Activated B cell treated with CpG ODN at 0.5 μM for 24 hours (primary cell): ENCODE data around the gene SP6. TPM values are rescaled to one million over a fixed set of nuclear protein-coding genes. Genes with fewer than 3 reads are reported as not detected.

Source experiments
- ATAC-seq: fragments of 200-7000 bp; cut with Tn5 transposase; one replicate; pipeline ENCODE4 v1.10.0; 2021; ENCODE audit warnings: low read depth, mild to moderate bottlenecking, moderate library complexity
- CTCF ChIA-PET: fragments of 350-600 bp; sonication (Branson Sonifier 250); formaldehyde crosslinking; loops from one replicate; lab custom pipeline; 2021; ENCODE audit warnings: antibody characterized with exemption; lab: Charles Lee
- POLR2A ChIA-PET: fragments of 350-600 bp; sonication (Branson Sonifier 250); formaldehyde crosslinking; loops from one replicate; lab custom pipeline; 2021; ENCODE audit warnings: antibody characterized with exemption; lab: Charles Lee
- DNase-seq: peaks from one replicate; pipeline ENCODE4 v3.0.0; 2022
- H3K27ac Mint-ChIP-seq: one replicate; pipeline ENCODE4 v1.8.0; 2020; ENCODE audit warnings: mixed read lengths
- H3K27me3 Mint-ChIP-seq: one replicate; pipeline ENCODE4 v1.8.0; 2021; ENCODE audit warnings: mixed read lengths
- H3K36me3 Mint-ChIP-seq: one replicate; pipeline ENCODE4 v1.8.0; 2021; ENCODE audit warnings: low read depth, mixed read lengths
- H3K4me1 Mint-ChIP-seq: one replicate; pipeline ENCODE4 v1.8.0; 2021; ENCODE audit warnings: mixed read lengths
- H3K4me3 Mint-ChIP-seq: one replicate; pipeline ENCODE4 v1.8.0; 2020; ENCODE audit warnings: mild to moderate bottlenecking, mixed read lengths
- H3K9me3 Mint-ChIP-seq: one replicate; pipeline ENCODE4 v1.8.0; 2020; ENCODE audit warnings: mixed read lengths
- CTCF ChIP-seq: fragments of 200-600 bp; IDR thresholded peaks from one replicate; pipeline ENCODE4 v1.8.0; 2022; ENCODE audit warnings: antibody characterized with exemption, mild to moderate bottlenecking
- intact Hi-C: fragments of 100-400 bp; cut with micrococcal nuclease; formaldehyde crosslinking; loops from one replicate; pipeline ENCODE4 v1.15.1; 2024
- total RNA-seq: library from RNA; stranded (reverse); gene quantifications from 2 replicates; pipeline ENCODE4 v1.2.3, GENCODE V29; 2022

SP6 gene
- total RNA-seq, 1 donor from 2014 or later: 0.09 TPM

DNA sequence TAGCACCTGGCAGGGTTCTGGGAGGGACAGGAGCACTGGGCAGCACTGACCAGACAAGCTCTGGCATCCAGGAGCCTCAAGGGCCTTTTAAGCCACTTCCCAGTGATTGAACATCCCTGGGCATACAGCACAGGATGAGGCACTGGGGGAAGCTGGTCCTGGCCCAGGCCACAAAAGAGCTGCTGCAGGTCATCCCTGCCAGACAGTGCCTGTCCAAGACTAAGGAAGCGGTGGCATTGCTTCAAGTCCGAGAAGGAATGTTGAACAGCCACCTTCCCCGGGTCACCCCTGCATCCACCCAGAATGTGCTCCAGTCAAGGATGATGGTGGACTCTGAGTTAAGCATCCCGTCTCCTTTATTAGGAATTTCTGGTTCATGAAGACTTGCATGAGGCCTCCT, 28.2 kb downstream of the SP6 start:
- ChIA-PET CTCF (interaction anchor here (0.7 to 1.7 kb wide), 3 partner anchors 9 to 50 kb away, joined by 4 to 5 read pairs (median 4); partner anchors contain the start of genes LRRC46, MRPL10 and SCRN2), POLR2A (interaction anchor here (2.2 to 2.6 kb wide), 2 partner anchors 9 to 73 kb away, joined by 12 to 53 read pairs; partner anchors contain the start of genes LRRC46, MRPL10 and SP2)
- H3K36me3 Mint-ChIP-seq: peaks cover 59% of the 10 kb centered on the region
- H3K27ac Mint-ChIP-seq: no peak overlapping the region
- no peak overlapping the region for H3K4me3 Mint-ChIP-seq
- no peak for DNase-seq
- no peaks in the 10 kb centered on the region for H3K9me3 Mint-ChIP-seq
- peaks cover 26% of the 10 kb centered on the region for H3K4me1 Mint-ChIP-seq
- TF ChIP-seq CTCF: no peak
- no peaks in the 10 kb centered on the region for H3K27me3 Mint-ChIP-seq
- ATAC-seq: no peak
- intact Hi-C loops: no loop called here

DNA sequence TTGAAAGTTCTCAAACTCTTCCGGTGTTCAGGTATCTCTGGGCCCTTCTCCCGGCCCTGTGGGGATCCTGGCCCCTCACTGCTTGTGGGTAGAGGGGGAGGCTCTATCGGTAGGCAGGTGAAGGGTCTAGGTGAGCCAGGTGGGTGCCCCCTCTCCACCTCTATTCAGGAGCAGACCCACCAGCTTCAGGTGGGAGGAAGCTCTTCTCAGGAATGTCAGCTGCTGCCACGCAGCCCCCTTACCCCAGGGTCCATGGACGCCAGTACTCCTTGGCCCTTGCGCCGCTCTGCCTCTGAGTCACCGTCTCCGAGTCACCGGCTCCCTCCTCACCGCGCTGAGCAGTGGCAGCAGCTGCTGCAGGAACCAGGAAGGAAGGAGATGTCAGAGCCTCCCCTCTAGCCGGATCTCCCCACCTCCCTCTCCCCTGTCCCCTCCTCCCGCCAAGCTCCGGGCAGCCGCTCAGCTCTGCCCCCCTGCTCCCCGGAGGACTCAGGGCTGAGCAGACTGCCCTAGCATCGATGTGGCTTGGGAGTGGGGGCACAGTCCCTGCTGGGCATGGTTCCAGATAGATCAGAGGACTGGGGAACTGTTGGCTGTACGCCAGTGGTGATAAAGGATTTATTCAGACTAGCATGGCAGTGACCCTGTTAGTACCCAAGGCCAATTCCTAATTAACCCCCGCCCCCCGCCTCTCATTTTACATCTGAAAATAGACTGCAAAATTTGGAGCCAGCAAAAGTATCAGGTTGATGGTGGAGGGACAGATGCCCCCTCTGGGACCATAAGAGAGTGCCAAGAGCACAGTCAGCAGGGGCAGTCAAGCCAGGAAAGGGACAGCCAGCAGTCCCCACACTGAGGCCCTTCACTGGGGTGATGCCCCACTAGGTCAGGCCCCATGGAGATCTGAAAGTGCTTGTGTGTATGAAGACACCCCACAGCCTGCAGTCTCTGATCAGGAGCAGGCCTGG, 29.3 kb downstream of the SP6 start, which contains the start of gene OSBPL7:
Gene OSBPL7 (minus strand): TSS at position 371 of the 968 bp plus-strand sequence. CDS start 1,516 bp downstream, outside the sequence.
- Mint-ChIP-seq H3K27ac (peak within 1 kb of the TSS; percentile 77), H3K9me3 (no peaks in the 10 kb centered on the region), H3K4me1 (peaks cover 26% of the 10 kb centered on the region), H3K36me3 (peaks cover 61% of the 10 kb centered on the region), H3K27me3 (no peaks in the 10 kb centered on the region), H3K4me3 (peak within 1 kb of the TSS; percentile 96)
- ChIA-PET CTCF (interaction anchor here (0.9 to 1.8 kb wide), 4 partner anchors 10 to 68 kb away, joined by 4 to 5 read pairs (median 4); partner anchors contain the start of genes LRRC46, MRPL10 and SCRN2), POLR2A (interaction anchor here (0.5 to 2.6 kb wide), 8 partner anchors 10 to 148 kb away, joined by 3 to 53 read pairs (median 6); partner anchors contain the start of genes LRRC46, MRPL10, SCRN2 and SP2)
- peak; percentile 98 for ATAC-seq
- intact Hi-C loops: loop anchor here (1.0 kb wide), 1 partner anchor 10 kb away; the partner anchor contains the start of genes LRRC46 and MRPL10
- peak; percentile 55 for DNase-seq
- TF ChIP-seq CTCF: no peak

DNA sequence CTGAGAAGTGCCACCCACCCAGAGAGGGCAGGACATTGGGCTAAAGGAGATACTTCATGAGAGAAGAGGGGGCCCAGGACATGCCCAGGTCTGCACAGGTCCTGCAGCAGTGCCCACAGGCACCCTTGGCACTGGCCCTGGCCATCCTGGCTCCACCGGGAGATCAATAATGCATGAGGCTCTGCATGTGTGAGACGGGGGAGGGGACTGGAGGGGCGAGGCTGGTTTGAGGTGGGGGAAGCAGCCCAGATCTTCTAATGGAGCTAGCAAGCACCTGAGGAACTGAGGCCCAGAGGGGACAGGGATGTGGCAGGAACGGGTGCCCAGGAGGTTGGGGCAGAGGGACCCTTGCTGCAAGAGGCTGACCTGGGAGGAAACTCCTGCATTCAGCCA, 29.9 kb downstream of the SP6 start:
- H3K27me3 Mint-ChIP-seq: no peaks in the 10 kb centered on the region
- H3K27ac Mint-ChIP-seq: peak overlapping the region; percentile 77
- intact Hi-C loops: loop anchor here (1.0 kb wide), 1 partner anchor 10 kb away; the partner anchor contains the start of genes LRRC46 and MRPL10
- DNase-seq (no peak), ATAC-seq (no peak)
- H3K4me1 Mint-ChIP-seq: peaks cover 26% of the 10 kb centered on the region
- CTCF ChIA-PET: interaction anchor here (0.9 to 1.8 kb wide), 4 partner anchors 10 to 69 kb away, joined by 4 to 5 read pairs (median 4); partner anchors contain the start of genes LRRC46, MRPL10 and SCRN2
- POLR2A ChIA-PET: interaction anchor here (0.5 to 2.6 kb wide), 3 partner anchors 10 to 75 kb away, joined by 4 to 53 read pairs (median 12); partner anchors contain the start of genes LRRC46, MRPL10 and SP2
- H3K9me3 Mint-ChIP-seq: no peaks in the 10 kb centered on the region
- peaks cover 61% of the 10 kb centered on the region for H3K36me3 Mint-ChIP-seq
- no peak for TF ChIP-seq CTCF
- peak overlapping the region; percentile 96 for H3K4me3 Mint-ChIP-seq

DNA sequence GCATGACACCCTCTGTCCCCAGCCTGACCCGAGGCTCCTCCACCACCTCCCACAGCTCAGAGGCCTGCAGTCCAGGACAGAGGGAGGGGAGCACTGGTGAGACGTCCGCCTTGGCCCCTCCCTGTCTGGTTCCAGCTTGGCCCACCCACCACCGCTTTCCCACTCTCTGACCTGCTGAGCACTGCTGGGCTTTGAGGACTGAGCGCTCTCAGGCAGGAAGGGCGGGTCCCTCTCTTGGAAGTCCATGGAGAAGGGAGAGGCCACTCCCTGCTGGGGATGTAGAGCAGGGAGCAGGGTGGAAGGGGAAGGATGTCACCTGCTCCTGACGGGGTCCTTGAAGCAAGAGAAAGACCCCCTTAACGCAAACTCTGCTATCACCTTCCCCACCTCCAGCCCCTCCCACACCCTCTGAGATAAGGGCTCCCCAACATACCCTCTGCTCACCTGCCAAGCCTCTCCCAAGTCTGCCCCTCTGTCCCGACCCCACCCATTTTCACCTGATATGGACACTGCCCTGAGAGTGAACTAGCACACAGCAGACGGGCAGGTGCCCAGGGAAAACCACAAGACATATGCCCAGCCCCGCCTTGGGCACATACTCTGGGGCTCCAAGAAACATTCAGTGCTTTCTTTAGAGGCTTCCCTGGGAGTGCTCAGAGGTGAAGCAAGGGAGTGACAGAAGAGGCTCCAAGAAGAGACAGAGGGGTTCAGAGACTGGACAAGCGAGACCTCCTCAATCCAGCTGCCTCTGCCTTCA, 30.8 kb downstream of the SP6 start:
- peaks cover 62% of the 10 kb centered on the region for H3K36me3 Mint-ChIP-seq
- H3K27ac Mint-ChIP-seq: peak overlapping the region; percentile 77
- ChIA-PET POLR2A (interaction anchor here (0.5 to 0.7 kb wide), 2 partner anchors 170 to 369 kb away, joined by 3 to 5 read pairs; no protein-coding TSS in a partner anchor), CTCF (interaction anchor here (1.8 kb wide), 1 partner anchor 70 kb away, joined by 4 read pairs; no protein-coding TSS in a partner anchor)
- intact Hi-C loops: no loop called here
- TF ChIP-seq CTCF: no peak
- H3K27me3 Mint-ChIP-seq: no peaks in the 10 kb centered on the region
- H3K4me1 Mint-ChIP-seq: peaks cover 26% of the 10 kb centered on the region
- DNase-seq (no peak), ATAC-seq (no peak)
- H3K9me3 Mint-ChIP-seq: no peaks in the 10 kb centered on the region
- H3K4me3 Mint-ChIP-seq: peak overlapping the region; percentile 96
